ENCODE data around the gene JPH3.

The JPH3 gene

DNA sequence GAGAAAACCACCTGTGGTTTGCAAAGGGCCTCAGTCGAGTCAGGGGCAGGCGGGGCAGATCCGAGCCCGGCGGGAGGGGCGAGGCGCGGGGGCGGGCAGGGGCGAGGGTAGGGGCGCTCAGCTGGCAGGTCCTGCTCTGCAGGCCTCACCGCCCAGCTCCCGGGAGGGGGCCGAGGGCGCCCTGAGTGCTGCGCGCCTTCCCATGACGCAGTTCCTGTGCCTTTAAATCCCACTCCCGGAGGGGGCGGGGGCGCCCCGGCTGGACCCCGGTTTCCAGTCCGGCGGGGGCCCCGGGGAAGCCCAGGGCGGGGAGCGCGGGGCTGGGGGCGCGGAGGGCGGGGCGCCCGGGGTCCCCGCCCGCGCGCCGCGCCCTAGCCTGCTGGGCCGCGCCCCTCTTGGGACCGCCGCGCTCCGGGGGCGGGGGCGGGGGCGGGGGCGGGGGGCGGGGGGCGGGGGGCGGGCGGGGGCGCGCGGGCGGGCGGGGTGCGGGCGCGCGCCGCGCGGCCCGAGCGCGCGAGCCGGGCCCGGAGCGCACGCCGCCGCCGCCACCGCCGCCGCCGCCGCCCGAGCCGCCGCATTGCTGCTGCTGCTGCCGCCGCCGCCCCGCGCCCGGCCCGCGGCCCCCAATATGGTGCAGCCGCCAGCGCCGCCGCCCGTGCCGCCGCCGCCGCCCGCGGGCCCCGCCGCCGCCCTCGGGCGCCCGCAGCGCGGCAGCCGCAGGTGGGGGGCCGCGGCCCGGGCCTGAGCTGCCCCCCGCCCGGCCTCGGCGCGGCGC, at the start of gene JPH3:
TSS of gene JPH3 (plus strand) at position 508 of the 775 bp plus-strand sequence. CDS start 639 bp downstream, outside the sequence.
- no peak for DNase-seq (ENCODE audit: low read depth in 3 of 3)

DNA sequence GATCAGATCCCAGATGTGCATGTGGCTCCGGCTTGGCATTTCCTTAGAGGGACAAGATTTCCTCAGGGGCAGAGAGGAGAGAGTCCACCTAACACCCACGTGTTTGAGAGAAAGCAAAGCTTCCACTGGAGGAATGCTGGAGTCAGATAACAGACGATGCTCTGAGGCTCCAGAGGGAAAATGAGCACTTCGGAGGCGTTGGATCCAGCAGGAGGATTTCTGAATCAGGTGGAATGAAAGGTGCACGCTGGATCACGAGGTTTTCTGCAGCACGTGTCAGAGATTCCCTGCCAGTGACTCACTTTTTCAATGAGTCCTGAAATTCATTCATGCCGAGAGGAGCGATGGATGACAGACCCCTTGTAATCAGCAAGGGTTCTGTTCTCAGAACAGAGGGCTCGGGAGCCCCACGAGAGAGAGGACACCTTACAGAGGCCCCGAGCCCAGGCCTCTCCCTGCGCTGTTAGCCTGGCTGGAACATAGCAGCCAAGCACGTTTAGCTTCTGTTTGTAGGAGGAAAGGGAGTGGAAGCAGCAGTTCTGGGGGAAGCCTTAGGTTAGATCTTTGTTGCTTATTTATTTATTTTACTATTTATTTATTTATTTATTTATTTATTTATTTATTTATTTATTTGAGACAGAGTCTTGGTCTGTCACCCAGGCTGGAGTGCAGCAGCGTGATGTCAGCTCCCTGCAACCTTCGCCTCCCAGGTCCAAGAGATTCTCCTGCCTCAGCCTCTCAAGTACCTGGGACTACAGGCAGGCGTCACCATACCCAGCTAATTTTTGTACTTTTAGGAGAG, 49.3 kb upstream of the JPH3 start:
- DNase-seq (ENCODE audit: low read depth in 3 of 3) = no peak

DNA sequence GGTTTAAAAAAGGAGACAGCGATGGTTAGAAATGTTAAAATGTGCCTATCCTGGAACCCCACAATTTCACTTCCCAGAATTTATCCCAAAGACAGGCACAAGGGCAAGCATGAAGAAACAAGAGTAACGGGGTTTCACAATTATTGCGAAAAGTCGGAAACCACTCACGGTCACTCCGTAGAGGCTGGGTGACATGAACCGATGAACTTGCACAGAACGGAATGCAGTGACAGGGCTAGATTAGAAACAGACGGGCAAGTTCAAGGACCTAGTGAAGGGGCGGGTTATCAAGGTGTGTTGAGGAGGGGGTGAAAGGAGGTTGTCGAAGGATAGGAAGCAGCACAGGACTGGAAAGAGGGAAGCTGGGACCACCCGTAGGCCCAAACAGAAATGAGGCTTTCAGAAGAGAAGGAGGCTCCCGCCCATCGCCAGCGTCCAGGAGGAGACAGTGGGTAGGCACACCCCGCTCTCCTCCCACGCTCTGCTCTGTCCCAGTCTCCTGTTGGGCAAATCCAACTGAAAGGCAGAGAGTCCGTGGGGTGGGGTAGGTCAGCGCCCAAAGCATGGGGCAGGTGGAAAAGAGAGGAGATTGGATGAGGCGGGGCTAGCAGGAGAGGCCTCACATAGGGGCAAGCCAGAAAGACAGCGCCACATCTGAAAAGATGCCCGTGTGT, 47.4 kb upstream of the JPH3 start:
- DNase-seq (ENCODE audit: low read depth in 3 of 3) = no peak

DNA sequence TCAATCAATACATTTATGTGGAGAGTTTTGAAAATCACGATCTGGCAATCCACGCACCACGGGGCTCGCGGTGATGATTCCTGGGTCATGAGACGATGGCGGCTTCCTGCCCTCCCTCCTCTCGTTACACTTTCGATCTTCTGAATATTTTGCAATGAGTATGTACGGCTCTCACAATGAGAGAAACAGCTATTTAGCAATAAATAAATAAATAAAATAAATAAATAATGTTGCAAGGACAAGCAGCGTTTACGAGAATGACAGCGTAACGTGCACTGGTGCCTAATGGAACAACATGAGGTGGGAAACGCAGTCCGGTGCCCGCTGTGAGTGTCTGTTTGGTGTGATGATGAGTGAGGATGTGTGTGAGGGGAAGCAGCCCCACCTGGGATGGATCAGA, 46.7 kb upstream of the JPH3 start:
- no peak for DNase-seq (ENCODE audit: low read depth in 3 of 3)

DNA sequence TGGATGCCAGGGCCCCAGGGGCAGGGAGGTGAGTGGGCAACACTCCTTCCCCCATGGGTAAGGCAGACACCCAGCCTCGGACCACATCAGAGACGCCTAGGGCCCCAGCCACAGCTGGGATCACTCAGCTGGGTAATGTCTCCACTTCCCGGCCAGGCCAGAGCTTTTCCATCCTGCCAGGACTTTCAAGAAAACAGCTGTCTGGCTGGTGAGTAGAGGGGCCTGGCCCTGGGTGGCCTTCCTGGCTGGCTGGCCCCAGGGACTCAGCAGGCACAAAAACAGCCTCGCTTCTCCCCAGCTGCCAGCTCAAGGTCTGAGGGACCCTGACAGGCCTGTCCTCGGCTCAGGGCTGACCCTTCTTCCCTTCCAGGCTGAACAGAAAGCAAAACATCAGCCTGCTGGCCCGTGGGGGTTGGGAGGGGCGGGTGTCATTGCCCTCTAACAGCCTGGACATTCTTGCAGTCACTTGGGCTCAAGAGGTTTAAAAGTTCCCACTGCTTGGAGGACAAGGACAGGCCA, 45.3 kb upstream of the JPH3 start:
- DNase-seq (ENCODE audit: low read depth in 3 of 3) = no peak

DNA sequence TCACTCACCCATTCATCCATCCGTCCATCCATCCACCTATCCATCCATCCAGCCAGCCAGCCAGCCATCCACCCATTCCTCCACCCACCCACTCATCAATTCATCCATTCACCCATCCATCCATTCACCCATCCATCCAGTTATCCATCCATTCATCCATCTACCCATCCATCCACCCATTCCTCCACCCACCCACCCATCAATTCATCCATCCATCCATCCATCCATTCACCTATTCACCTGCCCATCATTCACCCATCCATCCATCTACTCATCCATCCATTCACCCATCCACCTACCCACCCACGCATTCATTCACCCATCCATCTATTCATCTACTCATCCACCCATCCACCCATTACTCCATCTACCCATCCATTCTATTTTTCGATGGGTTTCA, 43.6 kb upstream of the JPH3 start:
- no peak for DNase-seq (ENCODE audit: low read depth in 3 of 3)

DNA sequence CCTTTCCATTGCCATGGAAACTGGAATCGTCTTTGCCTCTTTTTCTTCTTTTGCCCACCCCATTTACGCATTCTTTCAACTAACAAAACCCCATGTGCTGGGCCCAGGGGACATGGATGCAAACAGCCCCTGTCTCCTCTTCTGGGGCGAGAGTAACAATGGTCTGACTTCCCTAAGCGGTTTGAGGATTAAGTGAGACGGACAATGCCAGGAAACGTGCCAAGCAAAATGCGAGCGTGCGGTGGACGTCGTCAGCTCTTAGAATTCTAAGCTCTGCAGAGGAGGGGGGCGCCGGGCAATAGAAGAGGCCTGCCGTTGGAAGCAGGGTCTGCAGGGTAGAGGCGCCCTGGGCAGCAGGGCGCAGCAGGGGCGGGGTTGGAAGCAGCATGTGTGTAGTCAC, 42.4 kb upstream of the JPH3 start:
- no peak for DNase-seq (ENCODE audit: low read depth in 3 of 3)

DNA sequence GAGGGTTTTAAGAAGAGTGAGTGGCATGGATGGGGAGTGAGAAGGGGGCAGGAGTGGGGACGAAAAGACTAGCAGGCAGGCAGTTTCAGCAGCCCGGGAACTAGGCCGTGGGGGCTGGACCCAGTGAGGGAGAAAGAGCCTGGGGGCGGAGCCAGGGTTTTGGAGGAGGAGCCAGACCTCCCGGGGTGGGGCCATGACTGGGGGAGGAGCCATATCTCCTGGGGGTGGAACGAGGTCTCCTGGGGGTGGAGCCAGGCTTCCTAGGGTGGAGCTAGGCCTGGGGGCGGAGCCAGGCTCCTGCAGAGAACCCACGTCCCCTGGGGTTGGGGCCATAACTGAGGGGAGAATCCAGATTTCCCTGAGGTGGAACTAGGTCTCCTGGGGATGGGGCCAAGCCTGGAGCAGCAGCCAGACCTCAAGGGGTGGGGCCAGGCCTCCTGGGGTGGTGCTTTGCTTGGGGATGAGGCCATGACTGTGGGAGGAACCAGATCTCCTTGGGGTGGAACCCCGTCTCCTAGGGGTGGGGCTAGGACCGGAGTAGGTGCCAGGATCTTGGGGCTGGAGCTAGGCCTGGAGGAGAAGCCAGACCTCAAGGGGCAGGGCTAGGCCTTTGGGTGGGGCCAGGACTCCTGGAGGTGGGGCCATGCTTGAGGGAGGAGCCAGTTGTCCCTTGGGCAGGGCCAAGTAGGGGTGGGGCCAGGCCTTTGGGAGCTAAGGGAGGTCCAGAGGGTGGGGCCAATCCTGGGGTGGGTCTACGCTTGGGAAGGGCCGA, 41.7 kb upstream of the JPH3 start:
- DNase-seq (ENCODE audit: low read depth in 3 of 3) = peak in 1 of 3 experiments; percentile 16

DNA sequence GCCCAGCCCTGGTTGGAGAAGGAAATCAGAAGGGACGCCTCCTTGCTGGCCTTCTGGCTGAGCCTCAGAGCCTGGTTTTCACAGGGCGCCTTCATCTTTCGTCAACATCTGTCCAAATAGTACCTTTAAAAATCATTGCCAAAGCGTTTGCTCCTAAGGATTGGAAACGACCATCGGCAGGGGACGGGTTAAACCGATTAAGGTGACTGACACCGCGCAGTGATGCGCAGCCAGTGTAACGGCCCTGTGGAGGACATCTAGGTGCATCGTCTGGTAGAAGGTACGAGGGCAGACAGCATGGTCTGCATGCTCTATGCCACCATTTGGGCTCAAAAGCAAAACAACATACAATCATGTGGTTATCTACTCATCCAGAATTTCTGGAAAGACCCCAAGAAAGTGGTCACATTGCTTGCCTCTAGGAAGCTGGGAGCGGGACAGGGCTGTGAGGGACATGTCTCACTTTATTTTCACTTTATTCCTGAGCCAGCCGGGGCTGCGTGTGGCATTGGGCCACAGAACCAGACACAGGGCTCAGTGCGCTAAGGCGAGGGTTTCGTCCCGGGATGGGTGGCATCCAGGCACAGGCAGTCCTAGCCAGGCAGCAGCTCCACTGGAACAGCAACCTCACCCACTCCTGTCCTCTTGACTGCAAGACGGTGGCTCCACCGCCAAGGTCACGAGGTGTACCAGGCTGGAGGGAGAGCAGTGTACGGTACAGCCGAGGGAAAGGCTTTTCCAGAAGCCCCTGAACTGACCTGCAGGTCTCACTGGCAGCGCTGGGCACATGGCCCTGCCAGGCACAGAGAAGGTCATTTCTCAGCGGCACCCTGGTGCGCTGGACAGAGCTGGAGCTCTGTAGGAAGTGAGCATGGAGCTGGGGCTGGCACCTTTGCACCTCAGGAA, 40.9 kb upstream of the JPH3 start:
- no peak for DNase-seq (ENCODE audit: low read depth in 3 of 3)

DNA sequence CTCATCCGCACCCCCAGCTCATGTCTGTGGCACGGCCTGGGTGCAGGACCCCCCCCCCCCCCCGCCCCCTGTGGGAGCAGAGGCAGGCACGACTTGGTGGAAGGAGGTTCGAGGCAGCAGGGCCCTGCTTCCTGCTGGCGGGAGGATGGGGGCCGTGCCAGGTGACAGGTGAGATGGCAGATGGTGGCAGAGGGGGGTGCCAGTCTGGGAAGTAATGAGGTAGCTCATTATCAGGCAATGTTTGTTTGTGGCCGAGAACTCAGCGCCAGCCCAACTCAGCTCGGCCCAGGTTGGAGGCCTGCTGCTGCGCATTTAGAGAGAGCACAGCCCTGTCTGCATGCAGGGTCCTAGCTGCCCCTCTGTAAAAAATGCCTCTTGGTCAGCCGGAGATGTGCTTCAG, 40.1 kb upstream of the JPH3 start:
- no peak for DNase-seq (ENCODE audit: low read depth in 3 of 3)

DNA sequence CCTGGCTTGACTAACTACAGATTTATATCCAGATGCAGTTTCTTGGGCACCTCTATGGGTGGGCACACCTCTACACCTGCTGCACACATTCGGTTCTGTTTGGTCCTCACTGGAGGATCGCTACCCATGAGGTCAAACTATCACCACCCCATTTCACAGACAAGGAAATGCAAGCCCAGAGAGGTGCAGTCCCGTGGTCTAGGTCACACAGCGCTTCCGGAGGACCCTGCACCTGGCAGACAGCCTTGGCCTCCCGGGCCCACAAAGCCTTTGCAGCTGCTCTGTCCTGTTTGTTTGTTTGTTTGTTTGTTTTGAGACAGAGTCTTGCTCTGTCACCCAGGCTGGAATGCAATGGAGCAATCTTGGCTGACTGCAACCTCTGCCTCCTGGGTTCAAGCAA, 39.3 kb upstream of the JPH3 start:
- DNase-seq (ENCODE audit: low read depth in 3 of 3) = no peak

DNA sequence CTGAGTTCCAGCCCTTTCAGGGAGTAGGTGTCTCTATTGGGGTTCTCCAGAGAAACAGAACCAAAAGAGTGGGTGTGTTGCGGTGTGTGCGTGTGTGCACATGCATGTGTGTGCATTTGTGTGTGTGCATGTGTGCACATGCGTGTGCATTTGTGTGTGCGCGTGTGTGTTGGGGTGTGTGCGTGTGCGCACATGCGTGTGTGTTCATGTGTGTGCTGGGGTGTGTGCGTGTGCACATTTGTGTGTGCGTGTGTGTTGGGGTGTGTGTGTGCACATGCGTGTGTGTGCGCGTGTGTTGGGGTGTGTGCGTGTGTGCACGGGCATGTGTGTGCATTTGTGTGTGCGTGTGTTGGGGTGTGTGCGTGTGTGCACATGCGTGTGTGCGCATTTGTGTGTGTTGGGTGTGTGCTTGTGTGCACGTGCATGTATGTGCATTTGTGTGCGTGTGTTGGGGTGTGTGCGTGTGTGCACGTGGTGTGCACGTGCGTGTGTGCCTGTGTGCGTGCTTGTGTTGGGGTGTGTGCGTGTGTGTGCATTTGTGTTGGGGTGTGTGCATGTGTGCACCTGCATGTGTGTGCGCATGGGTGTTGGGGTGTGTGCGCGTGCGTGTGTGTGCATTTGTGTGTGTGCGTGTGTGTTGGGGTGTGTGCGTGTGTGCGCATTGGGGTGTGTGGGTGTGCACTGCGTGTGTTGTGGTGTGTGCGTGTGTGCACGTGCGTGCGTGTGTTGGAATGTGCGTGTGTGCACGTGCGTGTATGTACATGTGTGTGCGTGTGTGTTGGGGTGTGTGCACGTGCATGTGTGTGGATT, 38.4 kb upstream of the JPH3 start:
- no peak for DNase-seq (ENCODE audit: low read depth in 3 of 3)

DNA sequence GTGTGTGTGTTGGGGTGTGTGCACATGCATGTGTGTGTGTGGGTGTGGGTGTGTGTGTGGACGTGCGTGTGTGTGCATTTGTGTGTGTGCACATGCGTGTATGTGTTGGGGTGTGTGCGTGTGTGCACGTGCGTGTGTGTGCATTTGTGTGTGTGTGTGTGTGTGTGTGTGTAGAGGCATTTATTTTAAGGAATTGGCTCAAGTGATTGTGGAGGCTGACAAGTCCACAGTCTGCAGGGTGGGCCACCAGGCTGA, 37.9 kb upstream of the JPH3 start:
- no peak for DNase-seq (ENCODE audit: low read depth in 3 of 3)

DNA sequence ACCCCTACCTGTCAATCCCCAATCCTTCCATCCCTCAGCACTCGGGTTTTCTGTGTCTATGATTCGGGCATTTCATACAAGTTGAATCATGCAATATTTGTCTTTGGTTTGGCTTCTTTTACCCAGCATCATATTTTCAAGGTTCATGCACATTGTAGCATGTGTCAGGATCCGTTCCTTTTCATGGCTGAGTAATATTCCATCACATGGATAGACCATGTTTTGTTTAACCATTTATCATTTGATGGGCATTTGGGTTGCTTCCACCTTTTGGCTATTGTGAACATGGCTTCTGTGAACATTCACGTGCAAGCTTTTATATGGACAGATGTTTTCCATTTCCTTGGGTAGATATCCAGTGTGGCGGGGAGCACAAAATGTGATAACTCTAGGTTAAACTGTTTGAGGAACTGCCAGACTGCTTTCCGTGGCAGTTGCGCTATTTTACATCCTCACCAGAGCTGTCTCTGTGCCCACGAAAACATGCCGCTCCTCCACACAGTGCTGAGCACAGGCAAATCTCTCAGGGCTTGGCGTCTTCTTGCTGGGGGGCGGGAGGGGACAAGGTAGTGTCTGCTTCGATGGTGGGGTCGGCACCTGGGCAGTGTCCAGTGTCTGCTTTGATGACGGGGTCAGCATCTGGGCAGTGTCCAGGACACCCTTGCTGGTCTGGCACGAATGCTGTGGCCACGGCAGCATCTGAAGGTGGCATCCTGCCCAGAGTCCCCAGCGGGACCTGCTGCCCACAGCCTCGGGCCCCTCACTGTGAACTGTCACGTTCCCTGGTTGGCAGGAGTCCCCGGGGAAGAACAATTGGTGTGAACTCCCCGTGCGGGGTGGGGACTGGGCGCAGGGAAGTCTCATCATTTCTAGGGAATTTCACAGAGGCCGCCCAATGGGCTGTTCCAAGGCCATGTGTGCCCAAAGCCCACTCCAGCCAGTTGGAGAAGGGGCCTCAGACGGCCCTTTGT, 32.4 kb upstream of the JPH3 start:
- no peak for DNase-seq (ENCODE audit: low read depth in 3 of 3)

DNA sequence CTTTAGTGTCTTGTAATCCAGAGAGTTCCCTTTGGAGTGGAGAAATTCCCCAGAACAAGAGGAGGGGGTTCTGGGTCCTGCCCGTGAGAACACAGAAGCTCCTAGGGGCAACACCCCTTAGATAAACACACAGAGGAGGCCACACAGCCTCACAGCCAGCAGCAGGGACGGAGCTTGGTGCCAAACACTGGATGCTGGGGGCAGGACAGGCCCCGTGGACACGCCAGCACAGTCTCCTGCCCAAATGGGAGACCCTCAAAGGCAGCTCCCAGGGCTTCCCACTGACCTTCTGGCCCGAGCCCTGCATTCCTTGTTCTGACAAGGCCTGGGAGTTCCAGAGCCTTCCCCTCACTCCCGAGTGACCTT, 31.8 kb upstream of the JPH3 start:
- no peak for DNase-seq (ENCODE audit: low read depth in 3 of 3)

DNA sequence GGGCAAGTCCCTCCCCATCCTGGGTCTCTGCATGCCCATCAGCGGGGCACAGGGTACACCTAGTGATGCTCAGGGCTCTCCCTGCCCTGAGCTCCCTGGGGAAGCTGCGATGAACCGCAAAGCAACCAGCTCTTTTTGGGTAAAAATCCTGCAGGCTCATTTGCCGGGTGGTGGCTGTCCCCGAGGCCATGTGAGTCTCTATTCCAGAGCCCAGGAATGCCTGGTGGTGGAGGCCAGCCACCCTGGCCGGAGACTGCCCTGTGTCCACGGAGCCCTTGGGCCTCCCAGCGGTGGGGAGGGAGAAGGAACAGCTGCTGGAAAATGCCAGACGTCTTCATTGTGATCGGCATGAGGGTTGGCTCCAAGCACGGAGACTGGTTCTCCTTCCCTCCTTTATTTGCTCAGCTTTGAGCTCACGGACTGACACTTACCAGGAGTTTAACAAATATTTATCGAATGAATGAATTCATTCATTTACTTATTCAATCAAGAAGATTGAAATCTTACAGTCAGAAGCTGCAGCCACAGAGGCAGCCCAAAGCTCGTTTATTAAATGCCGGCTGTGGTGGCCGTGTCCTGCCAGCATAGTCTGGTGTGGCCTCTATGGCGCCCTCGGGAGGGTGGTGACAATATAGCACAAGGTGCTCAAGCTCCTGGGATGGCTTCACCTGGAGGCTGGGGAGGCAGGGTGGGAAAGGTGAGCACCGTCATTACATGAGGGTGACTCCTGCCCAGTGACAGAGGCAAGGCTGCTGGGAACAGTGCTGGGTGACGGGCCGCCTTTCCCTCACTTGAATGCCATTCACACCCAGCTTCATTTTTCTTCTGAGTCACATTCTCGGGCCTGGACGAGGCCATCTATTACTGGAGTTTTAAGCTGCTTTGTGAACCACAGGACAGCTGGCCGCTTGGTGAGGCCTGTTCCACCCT, 31.1 kb upstream of the JPH3 start:
- DNase-seq (ENCODE audit: low read depth in 3 of 3) = peak in 1 of 3 experiments; percentile 9

DNA sequence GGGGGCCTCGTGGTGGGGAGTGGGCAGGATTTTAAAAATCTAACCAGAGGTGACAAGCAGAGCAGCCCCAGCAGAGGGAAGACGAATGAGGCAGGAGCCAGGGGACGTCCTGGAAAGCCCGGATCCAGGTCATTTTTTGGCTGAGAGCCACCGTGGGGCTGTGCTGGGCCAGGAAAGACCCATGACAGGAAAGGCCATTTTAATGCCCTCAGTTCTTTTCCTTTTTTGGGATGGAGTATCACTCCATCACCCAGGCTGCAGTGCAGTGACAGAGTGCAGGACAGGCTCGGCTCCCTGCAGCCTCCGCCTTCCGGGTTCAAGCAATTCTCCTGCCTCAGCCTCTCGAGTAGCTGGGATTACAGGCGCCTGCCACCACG, 30.5 kb upstream of the JPH3 start:
- DNase-seq (ENCODE audit: low read depth in 3 of 3) = no peak

DNA sequence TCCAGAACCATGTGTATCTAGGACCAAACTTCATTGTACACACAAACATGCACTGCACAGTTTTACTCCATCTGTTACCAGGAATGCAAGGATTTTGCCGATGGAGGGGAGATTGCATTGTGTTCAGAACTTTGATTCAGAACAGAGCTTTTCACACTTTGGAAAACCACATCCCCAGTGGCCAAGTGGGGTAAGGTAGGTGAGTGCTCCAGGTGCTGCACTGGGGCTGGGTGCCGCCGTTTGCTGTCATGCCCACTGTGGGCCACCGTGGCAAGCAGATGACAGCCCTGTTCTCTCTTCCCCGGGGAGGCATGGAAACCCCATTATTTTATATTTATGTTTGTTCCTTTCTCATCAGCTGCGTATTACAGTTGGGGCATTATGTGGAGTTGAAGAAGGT, 29.3 kb upstream of the JPH3 start:
- DNase-seq (ENCODE audit: low read depth in 3 of 3) = no peak
